GM23248 (cell line): ENCODE results near the gene DIP2C.

Experiments
- EZH2 ChIP-seq: fragments of 200-600 bp; sonication (generic); IDR thresholded peaks from 2 replicates; pipeline ENCODE4 v1.6.1; 2018; ENCODE audit warnings: antibody characterized with exemption, mild to moderate bottlenecking; ENCODE audit not compliant: insufficient read depth, poor library complexity, severe bottlenecking
- EZH2phosphoT487 ChIP-seq: fragments of 200-600 bp; sonication (generic); IDR thresholded peaks from 2 replicates; pipeline ENCODE4 v1.6.1; 2018; ENCODE audit warnings: antibody characterized with exemption, moderate library complexity, mild to moderate bottlenecking, low read depth; ENCODE audit not compliant: insufficient read depth

GRCh38 chr10:666237-667012 is 23.0 kb downstream of the DIP2C start:
- TF ChIP-seq EZH2phosphoT487 (no peak), EZH2 (no peak)
